PC-3 (cell line): ENCODE data around the gene PRKAG3.

Experiments used
- EZH2 ChIP-seq: fragments of 300-600 bp; sonication (generic); IDR thresholded peaks from one replicate; pipeline ENCODE4 v1.6.1; 2017; ENCODE audit warnings: antibody characterized with exemption, mild to moderate bottlenecking, low read length; ENCODE audit not compliant: unreplicated experiment
- TF ChIP-seq, protein P1 (sequence below): fragments of 300-600 bp; sonication (generic); conservative IDR thresholded peaks from 2 replicates; pipeline ENCODE4 v1.5.1; 2017; ENCODE audit warnings: antibody characterized with exemption, low read depth, mild to moderate bottlenecking, low read length

DNA sequence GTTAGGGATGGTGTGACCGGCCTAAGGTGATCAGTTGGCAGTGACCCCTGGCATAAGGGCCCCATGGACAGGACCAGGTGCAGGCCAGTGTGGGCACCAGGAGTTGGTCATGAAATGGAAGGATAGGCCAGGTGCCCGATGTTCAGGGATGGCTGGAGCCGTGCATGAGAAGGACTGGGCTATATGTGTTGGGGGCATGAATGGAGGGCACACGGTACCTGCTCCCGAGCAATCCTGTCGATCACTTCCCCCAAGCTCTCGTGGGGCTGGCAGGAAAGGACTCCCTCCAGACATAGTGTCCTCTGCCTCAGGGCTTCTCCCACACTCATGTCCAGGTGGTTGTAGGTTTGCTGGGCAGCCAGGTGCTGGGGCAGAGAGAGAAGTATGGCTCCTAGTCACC, 7.6 kb downstream of the PRKAG3 start:
- TF ChIP-seq, protein P1, sequence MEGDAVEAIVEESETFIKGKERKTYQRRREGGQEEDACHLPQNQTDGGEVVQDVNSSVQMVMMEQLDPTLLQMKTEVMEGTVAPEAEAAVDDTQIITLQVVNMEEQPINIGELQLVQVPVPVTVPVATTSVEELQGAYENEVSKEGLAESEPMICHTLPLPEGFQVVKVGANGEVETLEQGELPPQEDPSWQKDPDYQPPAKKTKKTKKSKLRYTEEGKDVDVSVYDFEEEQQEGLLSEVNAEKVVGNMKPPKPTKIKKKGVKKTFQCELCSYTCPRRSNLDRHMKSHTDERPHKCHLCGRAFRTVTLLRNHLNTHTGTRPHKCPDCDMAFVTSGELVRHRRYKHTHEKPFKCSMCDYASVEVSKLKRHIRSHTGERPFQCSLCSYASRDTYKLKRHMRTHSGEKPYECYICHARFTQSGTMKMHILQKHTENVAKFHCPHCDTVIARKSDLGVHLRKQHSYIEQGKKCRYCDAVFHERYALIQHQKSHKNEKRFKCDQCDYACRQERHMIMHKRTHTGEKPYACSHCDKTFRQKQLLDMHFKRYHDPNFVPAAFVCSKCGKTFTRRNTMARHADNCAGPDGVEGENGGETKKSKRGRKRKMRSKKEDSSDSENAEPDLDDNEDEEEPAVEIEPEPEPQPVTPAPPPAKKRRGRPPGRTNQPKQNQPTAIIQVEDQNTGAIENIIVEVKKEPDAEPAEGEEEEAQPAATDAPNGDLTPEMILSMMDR = no peak
- TF ChIP-seq EZH2 = no peak
